GM20000 (cell line): ENCODE measurements around the gene SLC25A47.

Experiments used
- DNase-seq: peaks from one replicate; pipeline ENCODE4 v3.0.0; 2012; ENCODE audit warnings: low spot score
- TF ChIP-seq, protein P1 (sequence below): IDR thresholded peaks from 2 replicates; pipeline ENCODE4 v1.5.1; 2012; ENCODE audit warnings: mild to moderate bottlenecking, control low read depth; ENCODE audit errors: extremely low read depth, missing control alignments

SLC25A47 gene

DNA sequence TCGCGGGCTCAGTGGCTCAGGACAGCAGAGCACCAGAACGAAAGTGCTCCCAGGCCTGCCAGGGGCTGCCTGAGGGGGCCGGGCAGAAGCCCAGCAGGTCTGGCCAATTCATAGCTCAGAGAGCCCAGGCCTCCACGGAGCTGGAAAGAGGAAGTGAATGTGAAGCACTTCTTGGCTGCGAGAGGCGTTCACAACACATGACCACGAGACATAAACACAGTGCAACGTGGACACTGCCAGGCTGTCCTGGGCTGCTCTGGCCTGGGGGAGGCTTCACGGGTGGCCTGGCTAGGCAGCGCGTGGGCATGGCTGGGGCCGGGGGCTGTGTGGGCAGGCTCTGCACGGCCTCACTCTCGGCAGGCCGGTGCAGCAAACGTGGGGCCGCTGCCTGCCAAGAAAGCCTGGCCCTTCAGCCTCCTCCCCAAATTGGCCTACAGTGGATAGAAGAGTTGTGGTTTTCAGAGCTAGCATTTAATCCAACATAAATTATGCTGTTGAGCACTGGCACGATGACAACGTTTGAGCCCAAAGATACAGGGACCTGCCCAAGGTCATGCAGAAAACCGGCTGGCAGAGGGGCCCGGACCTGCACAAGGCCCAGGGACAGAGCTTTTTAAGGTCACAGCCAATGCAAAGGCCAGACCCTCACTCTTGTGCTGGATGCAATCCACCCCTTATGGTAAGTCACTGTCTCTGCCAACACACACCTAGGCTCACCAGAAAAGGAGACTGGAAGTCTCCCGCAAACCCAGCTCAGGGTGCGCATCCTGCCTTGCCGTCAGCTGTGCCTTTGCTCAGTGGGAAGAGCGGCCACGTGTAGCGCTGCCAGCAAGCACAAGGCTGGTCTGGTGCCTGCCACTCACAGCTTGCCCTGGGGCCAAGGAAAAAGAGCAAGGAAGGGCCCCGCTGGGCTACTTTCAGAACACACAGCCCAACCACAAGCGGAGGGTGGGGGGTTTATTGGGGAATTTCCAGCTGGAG lies 25.5 kb upstream of the SLC25A47 start:
- peak; percentile 92 for DNase-seq
- TF ChIP-seq, protein P1, sequence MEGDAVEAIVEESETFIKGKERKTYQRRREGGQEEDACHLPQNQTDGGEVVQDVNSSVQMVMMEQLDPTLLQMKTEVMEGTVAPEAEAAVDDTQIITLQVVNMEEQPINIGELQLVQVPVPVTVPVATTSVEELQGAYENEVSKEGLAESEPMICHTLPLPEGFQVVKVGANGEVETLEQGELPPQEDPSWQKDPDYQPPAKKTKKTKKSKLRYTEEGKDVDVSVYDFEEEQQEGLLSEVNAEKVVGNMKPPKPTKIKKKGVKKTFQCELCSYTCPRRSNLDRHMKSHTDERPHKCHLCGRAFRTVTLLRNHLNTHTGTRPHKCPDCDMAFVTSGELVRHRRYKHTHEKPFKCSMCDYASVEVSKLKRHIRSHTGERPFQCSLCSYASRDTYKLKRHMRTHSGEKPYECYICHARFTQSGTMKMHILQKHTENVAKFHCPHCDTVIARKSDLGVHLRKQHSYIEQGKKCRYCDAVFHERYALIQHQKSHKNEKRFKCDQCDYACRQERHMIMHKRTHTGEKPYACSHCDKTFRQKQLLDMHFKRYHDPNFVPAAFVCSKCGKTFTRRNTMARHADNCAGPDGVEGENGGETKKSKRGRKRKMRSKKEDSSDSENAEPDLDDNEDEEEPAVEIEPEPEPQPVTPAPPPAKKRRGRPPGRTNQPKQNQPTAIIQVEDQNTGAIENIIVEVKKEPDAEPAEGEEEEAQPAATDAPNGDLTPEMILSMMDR, result no peak

- no peak for DNase-seq
- TF ChIP-seq, protein P1, result no peak
Observed at GRCh38 chr14:100298551-100299237, 24.4 kb upstream of the SLC25A47 start.

DNA sequence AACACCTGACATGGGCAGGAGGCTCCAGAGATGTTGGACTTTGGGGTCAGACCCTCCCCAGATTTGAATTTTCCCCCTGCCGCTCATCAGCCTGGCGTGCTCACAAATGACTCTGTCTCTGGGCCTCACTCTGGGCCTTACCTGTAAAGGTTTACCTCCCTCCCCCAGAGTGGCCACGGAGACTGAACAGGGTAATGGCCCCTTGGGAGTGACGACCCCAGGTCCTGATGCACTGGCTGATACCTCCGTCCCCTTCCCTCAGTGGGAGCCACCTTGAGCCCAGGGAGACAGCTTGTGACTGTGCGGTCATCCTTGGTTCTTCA lies 23.9 kb upstream of the SLC25A47 start:
- TF ChIP-seq, protein P1, result no peak
- no peak for DNase-seq

DNA sequence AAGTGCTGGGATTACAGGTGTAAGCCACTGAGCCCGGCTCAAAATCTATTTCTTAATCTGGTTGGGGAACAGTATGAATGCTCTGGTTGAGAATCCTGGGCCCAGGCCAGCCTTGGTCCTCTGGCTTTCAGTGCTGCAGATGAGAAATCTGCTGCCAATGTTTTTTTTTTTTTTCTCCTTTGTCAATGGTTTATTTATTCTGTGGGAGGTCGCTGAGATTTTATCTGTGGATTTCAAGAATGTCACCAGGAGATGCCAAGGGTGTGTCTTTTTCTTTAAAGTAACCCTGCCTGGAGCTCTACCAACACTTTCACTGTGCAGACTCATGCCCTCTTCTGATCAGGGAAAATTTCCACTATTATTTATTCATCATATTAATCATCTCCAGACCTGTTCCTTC lies 20.5 kb upstream of the SLC25A47 start:
- TF ChIP-seq, protein P1, result no peak
- DNase-seq, result no peak

DNA sequence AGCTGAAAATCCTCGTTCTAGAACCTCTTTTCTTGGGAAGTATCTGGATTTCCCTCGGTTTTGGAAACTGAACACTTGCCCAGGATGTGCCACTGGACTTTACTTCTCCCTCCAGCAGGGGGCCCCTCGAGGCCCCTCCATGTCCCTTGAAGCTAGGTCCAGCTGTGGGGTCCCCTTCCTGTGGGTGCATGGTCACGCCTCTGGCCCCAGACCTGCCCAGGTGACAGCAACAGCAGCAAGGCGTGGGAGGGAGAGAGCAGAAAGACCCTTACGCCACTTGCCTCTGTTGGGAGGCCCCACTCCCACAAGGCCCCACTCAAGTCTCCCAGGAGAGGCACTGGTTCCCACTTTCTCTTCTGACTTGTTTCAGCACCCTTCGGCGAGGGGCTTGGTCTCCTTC lies 20.0 kb upstream of the SLC25A47 start:
- TF ChIP-seq, protein P1, result peak; percentile 49
- peak; percentile 65 for DNase-seq

DNA sequence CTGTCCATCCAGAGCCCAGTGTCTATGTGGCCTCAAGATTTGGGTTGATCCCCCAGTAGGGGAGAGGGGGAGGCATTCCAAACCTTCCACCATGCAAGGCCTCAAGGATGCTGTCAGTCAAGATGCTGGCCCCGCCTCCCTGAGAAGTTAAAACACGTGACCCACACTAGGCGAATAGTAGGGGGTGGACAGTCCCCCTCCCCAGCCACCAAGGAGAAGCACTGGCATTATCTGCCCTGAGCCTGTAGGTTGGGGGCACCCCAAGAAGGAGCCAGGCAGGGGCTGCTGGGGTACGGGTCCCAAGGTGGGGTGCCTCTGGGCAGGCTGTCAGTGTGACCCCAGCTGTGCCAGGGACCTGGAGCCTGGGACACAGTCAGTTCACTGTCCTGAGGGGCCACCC lies 19.2 kb upstream of the SLC25A47 start:
- no peak for DNase-seq
- TF ChIP-seq, protein P1, result no peak

DNA sequence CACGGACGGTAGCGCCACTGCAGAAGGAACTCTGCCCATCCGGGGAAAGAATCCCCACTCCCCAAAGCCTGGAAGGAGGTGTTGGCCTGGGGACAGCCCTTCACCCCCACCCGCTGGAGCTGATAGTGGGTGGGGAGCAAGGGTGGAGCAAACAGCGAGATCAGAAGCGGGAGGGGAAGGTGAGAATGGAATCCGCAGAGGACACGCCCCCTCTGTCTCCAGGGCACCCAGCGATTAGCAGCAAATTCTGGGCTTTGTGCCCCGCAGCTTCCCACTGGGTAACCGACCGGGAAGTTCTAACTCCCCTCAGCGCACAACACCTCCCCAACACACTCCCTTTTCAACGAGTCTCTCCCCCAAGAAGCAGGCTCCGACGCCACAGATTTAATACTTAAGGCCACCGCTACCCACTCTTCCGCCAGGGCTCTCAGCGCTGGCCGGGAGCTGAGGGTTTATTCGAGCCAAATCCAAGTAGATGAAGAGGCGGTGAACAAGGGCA lies 18.3 kb upstream of the SLC25A47 start:
- TF ChIP-seq, protein P1, result no peak
- no peak for DNase-seq
